ENCODE results near the gene PARP1. TPM values are rescaled to one million over a fixed set of nuclear protein-coding genes. Genes with fewer than 3 reads are reported as not detected.

The PARP1 gene
- total RNA-seq, 1 experiment from 2014 or later, result 376 TPM

DNA sequence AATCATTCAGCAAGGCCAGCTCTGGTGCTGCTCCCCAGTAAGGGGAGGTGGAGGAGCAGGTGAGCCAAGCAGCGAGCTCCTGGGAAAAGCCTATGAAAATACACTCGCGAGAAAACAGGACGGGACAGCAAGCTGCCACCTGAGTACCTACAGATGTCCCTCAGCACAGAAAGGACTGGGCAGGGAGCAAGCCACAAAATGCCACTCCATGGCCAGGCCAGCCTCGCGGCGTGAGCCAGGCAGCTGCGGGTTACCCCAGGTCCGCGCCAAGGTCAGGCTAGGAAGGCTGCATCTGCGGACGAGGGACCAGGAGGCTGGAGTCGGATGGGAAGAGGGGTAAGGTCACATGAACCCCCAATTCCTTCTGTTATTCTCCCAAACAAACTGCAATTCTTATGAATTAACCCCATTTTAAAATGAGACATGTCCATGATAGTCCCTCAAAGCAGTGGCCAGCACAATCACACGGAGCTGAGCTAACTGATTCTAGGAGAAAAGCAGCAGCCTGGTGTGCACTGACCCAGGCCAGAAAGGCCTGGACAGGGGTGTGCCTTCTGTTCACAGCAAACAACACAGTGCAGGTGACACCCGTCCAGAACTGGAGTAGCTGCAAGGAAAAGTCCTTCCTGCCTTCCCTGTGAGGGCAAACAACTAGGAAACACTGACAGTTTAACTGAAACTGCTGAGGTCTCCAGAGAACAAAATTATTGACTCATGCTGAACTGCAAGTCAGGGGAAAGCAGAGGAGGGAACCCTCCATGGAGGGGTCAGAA lies 26.5 kb downstream of the PARP1 start:
- ChIA-PET CTCF (interaction anchor here (1.5 kb wide), 1 partner anchor 27 kb away, joined by 4 read pairs; the partner anchor contains the start of gene PARP1), POLR2A (no interaction called here)
- Mint-ChIP-seq H3K4me3 (no peak overlapping the region), H3K27me3 (ENCODE audit: low read depth) (no peaks in the 10 kb centered on the region), H3K9me3 (no peaks in the 10 kb centered on the region), H3K27ac (no peak overlapping the region), H3K4me1 (no peaks in the 10 kb centered on the region), H3K36me3 (peaks cover 97% of the 10 kb centered on the region)
- TF ChIP-seq, protein P1, sequence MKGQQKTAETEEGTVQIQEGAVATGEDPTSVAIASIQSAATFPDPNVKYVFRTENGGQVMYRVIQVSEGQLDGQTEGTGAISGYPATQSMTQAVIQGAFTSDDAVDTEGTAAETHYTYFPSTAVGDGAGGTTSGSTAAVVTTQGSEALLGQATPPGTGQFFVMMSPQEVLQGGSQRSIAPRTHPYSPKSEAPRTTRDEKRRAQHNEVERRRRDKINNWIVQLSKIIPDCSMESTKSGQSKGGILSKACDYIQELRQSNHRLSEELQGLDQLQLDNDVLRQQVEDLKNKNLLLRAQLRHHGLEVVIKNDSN (CRISPR knock-in tag; IDR thresholded peaks at IDR 0.05), result no peak
- TF ChIP-seq, protein P2, sequence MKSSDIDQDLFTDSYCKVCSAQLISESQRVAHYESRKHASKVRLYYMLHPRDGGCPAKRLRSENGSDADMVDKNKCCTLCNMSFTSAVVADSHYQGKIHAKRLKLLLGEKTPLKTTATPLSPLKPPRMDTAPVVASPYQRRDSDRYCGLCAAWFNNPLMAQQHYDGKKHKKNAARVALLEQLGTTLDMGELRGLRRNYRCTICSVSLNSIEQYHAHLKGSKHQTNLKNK (CRISPR knock-in tag; IDR thresholded peaks at IDR 0.05), result no peak
- no peak for TF ChIP-seq JUN (CRISPR knock-in tag; IDR thresholded peaks at IDR 0.05)
- TF ChIP-seq, protein P3, sequence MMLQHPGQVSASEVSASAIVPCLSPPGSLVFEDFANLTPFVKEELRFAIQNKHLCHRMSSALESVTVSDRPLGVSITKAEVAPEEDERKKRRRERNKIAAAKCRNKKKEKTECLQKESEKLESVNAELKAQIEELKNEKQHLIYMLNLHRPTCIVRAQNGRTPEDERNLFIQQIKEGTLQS (CRISPR knock-in tag; conservative IDR thresholded peaks at IDR 0.05), result no peak
- TF ChIP-seq SMAD3 (CRISPR knock-in tag; IDR thresholded peaks at IDR 0.05; ENCODE audit: borderline replicate concordance), result no peak
- no peak for TF ChIP-seq ESRRA (CRISPR knock-in tag; IDR thresholded peaks at IDR 0.05; ENCODE audit: borderline replicate concordance)
- TF ChIP-seq ZNF232 (CRISPR knock-in tag; IDR thresholded peaks at IDR 0.05), result no peak
- TF ChIP-seq, protein P4, sequence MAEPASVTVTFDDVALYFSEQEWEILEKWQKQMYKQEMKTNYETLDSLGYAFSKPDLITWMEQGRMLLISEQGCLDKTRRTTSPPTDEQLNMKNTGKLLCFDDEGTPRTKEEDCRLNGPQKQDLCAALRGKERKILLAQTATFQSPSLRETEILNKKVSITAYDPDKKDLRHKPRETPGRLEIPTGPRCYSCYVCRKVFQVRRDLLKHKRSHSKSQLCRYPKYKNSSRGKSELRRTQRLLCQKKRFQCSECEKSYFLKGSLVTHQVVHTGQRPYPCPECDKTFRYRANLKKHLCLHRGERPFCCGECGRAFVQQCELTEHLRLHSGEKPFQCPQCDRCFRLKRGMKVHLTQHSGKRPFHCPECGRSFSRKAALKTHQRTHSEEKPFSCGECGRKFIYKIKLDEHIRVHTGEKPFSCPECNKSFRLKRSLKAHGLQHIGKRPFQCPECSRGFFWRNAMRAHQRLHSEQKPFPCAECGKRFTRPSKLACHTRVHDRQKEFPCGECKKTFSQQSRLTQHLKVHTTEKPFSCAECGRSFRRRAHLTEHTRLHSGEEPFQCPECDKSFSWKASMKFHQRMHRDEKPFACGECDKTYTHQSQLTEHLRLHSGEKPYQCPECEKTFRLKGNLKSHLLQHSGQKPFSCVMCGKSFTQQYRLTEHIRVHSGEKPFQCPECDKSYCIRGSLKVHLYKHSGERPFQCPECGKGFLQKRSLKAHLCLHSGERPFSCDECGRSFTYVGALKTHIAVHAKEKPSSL (CRISPR knock-in tag; conservative IDR thresholded peaks at IDR 0.05), result no peak
- no peak for TF ChIP-seq ZNF396 (CRISPR knock-in tag; IDR thresholded peaks at IDR 0.05; ENCODE audit: borderline replicate concordance)
- TF ChIP-seq, protein P5, sequence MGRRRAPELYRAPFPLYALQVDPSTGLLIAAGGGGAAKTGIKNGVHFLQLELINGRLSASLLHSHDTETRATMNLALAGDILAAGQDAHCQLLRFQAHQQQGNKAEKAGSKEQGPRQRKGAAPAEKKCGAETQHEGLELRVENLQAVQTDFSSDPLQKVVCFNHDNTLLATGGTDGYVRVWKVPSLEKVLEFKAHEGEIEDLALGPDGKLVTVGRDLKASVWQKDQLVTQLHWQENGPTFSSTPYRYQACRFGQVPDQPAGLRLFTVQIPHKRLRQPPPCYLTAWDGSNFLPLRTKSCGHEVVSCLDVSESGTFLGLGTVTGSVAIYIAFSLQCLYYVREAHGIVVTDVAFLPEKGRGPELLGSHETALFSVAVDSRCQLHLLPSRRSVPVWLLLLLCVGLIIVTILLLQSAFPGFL (CRISPR knock-in tag; IDR thresholded peaks at IDR 0.05; ENCODE audit: borderline replicate concordance), result no peak
- TF ChIP-seq, protein P6, sequence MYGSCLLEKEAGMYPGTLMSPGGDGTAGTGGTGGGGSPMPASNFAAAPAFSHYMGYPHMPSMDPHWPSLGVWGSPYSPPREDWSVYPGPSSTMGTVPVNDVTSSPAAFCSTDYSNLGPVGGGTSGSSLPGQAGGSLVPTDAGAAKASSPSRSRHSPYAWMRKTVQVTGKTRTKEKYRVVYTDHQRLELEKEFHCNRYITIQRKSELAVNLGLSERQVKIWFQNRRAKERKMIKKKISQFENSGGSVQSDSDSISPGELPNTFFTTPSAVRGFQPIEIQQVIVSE (CRISPR knock-in tag; IDR thresholded peaks at IDR 0.05; ENCODE audit: borderline replicate concordance), result no peak
- no peak for TF ChIP-seq NR2C2 (CRISPR knock-in tag; IDR thresholded peaks at IDR 0.05)
- TF ChIP-seq, protein P7, sequence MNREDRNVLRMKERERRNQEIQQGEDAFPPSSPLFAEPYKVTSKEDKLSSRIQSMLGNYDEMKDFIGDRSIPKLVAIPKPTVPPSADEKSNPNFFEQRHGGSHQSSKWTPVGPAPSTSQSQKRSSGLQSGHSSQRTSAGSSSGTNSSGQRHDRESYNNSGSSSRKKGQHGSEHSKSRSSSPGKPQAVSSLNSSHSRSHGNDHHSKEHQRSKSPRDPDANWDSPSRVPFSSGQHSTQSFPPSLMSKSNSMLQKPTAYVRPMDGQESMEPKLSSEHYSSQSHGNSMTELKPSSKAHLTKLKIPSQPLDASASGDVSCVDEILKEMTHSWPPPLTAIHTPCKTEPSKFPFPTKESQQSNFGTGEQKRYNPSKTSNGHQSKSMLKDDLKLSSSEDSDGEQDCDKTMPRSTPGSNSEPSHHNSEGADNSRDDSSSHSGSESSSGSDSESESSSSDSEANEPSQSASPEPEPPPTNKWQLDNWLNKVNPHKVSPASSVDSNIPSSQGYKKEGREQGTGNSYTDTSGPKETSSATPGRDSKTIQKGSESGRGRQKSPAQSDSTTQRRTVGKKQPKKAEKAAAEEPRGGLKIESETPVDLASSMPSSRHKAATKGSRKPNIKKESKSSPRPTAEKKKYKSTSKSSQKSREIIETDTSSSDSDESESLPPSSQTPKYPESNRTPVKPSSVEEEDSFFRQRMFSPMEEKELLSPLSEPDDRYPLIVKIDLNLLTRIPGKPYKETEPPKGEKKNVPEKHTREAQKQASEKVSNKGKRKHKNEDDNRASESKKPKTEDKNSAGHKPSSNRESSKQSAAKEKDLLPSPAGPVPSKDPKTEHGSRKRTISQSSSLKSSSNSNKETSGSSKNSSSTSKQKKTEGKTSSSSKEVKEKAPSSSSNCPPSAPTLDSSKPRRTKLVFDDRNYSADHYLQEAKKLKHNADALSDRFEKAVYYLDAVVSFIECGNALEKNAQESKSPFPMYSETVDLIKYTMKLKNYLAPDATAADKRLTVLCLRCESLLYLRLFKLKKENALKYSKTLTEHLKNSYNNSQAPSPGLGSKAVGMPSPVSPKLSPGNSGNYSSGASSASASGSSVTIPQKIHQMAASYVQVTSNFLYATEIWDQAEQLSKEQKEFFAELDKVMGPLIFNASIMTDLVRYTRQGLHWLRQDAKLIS (CRISPR knock-in tag; IDR thresholded peaks at IDR 0.05; ENCODE audit: borderline replicate concordance), result no peak
- TF ChIP-seq, protein P8, sequence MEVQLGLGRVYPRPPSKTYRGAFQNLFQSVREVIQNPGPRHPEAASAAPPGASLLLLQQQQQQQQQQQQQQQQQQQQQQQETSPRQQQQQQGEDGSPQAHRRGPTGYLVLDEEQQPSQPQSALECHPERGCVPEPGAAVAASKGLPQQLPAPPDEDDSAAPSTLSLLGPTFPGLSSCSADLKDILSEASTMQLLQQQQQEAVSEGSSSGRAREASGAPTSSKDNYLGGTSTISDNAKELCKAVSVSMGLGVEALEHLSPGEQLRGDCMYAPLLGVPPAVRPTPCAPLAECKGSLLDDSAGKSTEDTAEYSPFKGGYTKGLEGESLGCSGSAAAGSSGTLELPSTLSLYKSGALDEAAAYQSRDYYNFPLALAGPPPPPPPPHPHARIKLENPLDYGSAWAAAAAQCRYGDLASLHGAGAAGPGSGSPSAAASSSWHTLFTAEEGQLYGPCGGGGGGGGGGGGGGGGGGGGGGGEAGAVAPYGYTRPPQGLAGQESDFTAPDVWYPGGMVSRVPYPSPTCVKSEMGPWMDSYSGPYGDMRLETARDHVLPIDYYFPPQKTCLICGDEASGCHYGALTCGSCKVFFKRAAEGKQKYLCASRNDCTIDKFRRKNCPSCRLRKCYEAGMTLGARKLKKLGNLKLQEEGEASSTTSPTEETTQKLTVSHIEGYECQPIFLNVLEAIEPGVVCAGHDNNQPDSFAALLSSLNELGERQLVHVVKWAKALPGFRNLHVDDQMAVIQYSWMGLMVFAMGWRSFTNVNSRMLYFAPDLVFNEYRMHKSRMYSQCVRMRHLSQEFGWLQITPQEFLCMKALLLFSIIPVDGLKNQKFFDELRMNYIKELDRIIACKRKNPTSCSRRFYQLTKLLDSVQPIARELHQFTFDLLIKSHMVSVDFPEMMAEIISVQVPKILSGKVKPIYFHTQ (CRISPR knock-in tag; IDR thresholded peaks at IDR 0.05), result no peak
- TF ChIP-seq SP1 (CRISPR knock-in tag; conservative IDR thresholded peaks at IDR 0.05), result no peak
- TF ChIP-seq, protein P9, sequence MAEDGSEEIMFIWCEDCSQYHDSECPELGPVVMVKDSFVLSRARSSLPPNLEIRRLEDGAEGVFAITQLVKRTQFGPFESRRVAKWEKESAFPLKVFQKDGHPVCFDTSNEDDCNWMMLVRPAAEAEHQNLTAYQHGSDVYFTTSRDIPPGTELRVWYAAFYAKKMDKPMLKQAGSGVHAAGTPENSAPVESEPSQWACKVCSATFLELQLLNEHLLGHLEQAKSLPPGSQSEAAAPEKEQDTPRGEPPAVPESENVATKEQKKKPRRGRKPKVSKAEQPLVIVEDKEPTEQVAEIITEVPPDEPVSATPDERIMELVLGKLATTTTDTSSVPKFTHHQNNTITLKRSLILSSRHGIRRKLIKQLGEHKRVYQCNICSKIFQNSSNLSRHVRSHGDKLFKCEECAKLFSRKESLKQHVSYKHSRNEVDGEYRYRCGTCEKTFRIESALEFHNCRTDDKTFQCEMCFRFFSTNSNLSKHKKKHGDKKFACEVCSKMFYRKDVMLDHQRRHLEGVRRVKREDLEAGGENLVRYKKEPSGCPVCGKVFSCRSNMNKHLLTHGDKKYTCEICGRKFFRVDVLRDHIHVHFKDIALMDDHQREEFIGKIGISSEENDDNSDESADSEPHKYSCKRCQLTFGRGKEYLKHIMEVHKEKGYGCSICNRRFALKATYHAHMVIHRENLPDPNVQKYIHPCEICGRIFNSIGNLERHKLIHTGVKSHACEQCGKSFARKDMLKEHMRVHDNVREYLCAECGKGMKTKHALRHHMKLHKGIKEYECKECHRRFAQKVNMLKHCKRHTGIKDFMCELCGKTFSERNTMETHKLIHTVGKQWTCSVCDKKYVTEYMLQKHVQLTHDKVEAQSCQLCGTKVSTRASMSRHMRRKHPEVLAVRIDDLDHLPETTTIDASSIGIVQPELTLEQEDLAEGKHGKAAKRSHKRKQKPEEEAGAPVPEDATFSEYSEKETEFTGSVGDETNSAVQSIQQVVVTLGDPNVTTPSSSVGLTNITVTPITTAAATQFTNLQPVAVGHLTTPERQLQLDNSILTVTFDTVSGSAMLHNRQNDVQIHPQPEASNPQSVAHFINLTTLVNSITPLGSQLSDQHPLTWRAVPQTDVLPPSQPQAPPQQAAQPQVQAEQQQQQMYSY (CRISPR knock-in tag; IDR thresholded peaks at IDR 0.05), result no peak
- no peak for TF ChIP-seq NR3C1 (CRISPR knock-in tag; conservative IDR thresholded peaks at IDR 0.05; ENCODE audit: low read depth)
- TF ChIP-seq SOX15 (CRISPR knock-in tag; IDR thresholded peaks at IDR 0.05), result no peak
- DNase-seq (ENCODE audit: low spot score) (no peak), ATAC-seq (no peak)

Data from WTC11 (cell line).